Uterus (tissue), 2 donors: Measurements from ENCODE around the gene UPB1.

Source experiments
- POLR2A ChIP-seq, 2 donors: fragments of 450-650 bp; IDR thresholded peaks; one replicate each; pipeline ENCODE4 v1.6.1; 2016; ENCODE audit warnings: antibody characterized with exemption in 2 of 2, mild to moderate bottlenecking in 1 of 2, moderate library complexity in 1 of 2
- TF ChIP-seq, protein P1 (sequence below), 4 experiments: fragments of 200-600 bp in 2 of 4; fragments of 450-650 bp in 2 of 4; sonication (generic) in 2 of 4; IDR thresholded peaks; one replicate each; pipeline ENCODE4 v1.5.1; 2016 to 2019; ENCODE audit warnings: antibody characterized with exemption in 4 of 4, mild to moderate bottlenecking in 2 of 4, moderate library complexity in 1 of 4

DNA sequence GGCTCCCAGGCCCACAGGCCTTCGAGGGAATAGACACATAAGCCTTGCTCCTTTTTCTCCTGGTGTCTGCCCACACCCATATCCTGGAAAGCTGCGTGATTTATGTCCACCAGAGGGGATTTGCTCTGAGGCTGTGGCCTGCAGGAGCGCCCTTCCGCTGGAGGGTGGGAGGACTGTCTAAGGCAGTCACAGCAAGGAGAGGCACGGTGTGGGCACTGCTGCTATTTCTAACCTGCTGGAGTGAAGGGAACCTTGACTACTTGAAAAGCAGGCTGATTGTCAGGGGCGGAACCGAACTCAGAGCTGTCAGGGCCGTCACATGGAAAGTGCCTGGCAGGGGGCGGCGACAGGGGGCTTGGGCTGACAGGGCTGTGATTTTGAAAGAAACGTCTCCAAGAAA, 3.7 kb downstream of the UPB1 start:
- TF ChIP-seq, protein P1, sequence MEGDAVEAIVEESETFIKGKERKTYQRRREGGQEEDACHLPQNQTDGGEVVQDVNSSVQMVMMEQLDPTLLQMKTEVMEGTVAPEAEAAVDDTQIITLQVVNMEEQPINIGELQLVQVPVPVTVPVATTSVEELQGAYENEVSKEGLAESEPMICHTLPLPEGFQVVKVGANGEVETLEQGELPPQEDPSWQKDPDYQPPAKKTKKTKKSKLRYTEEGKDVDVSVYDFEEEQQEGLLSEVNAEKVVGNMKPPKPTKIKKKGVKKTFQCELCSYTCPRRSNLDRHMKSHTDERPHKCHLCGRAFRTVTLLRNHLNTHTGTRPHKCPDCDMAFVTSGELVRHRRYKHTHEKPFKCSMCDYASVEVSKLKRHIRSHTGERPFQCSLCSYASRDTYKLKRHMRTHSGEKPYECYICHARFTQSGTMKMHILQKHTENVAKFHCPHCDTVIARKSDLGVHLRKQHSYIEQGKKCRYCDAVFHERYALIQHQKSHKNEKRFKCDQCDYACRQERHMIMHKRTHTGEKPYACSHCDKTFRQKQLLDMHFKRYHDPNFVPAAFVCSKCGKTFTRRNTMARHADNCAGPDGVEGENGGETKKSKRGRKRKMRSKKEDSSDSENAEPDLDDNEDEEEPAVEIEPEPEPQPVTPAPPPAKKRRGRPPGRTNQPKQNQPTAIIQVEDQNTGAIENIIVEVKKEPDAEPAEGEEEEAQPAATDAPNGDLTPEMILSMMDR (IDR thresholded peaks at IDR 0.05): no peak
- TF ChIP-seq POLR2A (IDR thresholded peaks at IDR 0.05): no peak
